ENCODE data around the gene FBXO41.

The FBXO41 gene

DNA sequence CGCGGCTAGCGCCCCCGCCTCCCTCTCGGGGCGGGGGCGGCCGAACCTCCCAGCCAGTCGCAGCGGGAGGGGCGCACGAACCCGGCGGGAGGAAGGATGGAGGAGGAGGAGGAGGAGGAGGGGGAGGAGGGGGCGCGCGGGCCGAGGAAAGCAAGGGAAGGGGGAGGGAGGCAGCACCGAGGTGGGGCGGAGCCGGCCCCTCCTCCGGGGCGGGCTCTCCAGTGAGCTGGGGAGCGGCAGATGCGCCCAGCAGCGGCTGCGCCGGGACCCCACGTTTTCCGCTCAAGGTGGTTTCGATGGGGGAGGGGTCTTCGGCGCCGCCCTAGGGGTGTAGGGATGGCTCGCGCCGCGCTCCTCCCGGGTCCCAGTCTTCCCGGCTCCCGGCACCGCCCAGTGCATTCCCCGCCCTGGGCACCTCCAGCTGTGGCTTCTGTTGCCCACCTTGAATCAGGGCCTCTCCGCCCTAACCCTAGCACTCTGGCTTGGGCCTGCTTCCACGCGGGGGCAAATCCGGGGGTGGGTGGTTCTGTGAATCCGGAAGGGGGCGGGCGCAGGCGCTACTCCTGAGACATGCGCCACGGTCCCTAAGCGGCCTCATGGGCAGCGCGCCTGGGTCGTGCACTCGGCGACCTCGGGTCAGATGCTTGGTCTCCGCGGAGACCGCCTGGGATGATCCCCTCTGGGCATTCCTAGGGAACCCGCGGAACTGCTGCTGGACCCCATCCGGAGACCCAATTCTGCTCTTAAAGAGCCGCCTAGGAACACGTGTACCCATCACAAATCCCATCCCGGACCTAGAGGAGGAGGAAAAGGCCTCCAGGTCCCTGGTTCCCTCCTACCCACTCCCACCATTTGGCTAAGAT lies at the start of gene FBXO41 (continued):
- TF ChIP-seq, protein P1, sequence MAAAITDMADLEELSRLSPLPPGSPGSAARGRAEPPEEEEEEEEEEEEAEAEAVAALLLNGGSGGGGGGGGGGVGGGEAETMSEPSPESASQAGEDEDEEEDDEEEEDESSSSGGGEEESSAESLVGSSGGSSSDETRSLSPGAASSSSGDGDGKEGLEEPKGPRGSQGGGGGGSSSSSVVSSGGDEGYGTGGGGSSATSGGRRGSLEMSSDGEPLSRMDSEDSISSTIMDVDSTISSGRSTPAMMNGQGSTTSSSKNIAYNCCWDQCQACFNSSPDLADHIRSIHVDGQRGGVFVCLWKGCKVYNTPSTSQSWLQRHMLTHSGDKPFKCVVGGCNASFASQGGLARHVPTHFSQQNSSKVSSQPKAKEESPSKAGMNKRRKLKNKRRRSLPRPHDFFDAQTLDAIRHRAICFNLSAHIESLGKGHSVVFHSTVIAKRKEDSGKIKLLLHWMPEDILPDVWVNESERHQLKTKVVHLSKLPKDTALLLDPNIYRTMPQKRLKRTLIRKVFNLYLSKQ (tag by site-specific recombination; IDR thresholded peaks at IDR 0.05; ENCODE audit: borderline replicate concordance), result no peak
- no peak for TF ChIP-seq GFI1B (tag by site-specific recombination; IDR thresholded peaks at IDR 0.05)
- TF ChIP-seq ZNF768 (tag by site-specific recombination; IDR thresholded peaks at IDR 0.05), result no peak
- TF ChIP-seq ZNF132 (tag by site-specific recombination; IDR thresholded peaks at IDR 0.05; ENCODE audit: borderline replicate concordance), result no peak
- TF ChIP-seq ZFHX2 (tag by site-specific recombination; conservative IDR thresholded peaks at IDR 0.05), result peak; percentile 90
- TF ChIP-seq, protein P2, sequence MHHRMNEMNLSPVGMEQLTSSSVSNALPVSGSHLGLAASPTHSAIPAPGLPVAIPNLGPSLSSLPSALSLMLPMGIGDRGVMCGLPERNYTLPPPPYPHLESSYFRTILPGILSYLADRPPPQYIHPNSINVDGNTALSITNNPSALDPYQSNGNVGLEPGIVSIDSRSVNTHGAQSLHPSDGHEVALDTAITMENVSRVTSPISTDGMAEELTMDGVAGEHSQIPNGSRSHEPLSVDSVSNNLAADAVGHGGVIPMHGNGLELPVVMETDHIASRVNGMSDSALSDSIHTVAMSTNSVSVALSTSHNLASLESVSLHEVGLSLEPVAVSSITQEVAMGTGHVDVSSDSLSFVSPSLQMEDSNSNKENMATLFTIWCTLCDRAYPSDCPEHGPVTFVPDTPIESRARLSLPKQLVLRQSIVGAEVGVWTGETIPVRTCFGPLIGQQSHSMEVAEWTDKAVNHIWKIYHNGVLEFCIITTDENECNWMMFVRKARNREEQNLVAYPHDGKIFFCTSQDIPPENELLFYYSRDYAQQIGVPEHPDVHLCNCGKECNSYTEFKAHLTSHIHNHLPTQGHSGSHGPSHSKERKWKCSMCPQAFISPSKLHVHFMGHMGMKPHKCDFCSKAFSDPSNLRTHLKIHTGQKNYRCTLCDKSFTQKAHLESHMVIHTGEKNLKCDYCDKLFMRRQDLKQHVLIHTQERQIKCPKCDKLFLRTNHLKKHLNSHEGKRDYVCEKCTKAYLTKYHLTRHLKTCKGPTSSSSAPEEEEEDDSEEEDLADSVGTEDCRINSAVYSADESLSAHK (tag by site-specific recombination; IDR thresholded peaks at IDR 0.05), result no peak
- TF ChIP-seq ZNF76 (tag by site-specific recombination; IDR thresholded peaks at IDR 0.05; ENCODE audit: borderline replicate concordance, low read depth), result peak; percentile 36; the same call in 1 of the 2 replicates
- TF ChIP-seq KLF9 (tag by site-specific recombination; IDR thresholded peaks at IDR 0.05; ENCODE audit: low read depth), result no peak; the same call in 1 of the 2 replicates
- TF ChIP-seq ZNF791 (tag by site-specific recombination; IDR thresholded peaks at IDR 0.05), result no peak
- peak; percentile 75 for TF ChIP-seq ZIC2 (tag by site-specific recombination; IDR thresholded peaks at IDR 0.05)
- TF ChIP-seq, protein P3, sequence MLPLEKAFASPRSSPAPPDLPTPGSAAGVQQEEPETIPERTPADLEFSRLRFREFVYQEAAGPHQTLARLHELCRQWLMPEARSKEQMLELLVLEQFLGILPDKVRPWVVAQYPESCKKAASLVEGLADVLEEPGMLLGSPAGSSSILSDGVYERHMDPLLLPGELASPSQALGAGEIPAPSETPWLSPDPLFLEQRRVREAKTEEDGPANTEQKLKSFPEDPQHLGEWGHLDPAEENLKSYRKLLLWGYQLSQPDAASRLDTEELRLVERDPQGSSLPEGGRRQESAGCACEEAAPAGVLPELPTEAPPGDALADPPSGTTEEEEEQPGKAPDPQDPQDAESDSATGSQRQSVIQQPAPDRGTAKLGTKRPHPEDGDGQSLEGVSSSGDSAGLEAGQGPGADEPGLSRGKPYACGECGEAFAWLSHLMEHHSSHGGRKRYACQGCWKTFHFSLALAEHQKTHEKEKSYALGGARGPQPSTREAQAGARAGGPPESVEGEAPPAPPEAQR (tag by site-specific recombination; IDR thresholded peaks at IDR 0.05), result no peak
- no peak for TF ChIP-seq SP7 (tag by site-specific recombination; IDR thresholded peaks at IDR 0.05)
- no peak for TF ChIP-seq ZNF747 (tag by site-specific recombination; IDR thresholded peaks at IDR 0.05)
- no peak for TF ChIP-seq ZNF274 (IDR thresholded peaks at IDR 0.05; ENCODE audit: low read length)
- TF ChIP-seq ZNF274 (tag by site-specific recombination; IDR thresholded peaks at IDR 0.05; ENCODE audit: borderline replicate concordance), result no peak
- TF ChIP-seq, protein P4, sequence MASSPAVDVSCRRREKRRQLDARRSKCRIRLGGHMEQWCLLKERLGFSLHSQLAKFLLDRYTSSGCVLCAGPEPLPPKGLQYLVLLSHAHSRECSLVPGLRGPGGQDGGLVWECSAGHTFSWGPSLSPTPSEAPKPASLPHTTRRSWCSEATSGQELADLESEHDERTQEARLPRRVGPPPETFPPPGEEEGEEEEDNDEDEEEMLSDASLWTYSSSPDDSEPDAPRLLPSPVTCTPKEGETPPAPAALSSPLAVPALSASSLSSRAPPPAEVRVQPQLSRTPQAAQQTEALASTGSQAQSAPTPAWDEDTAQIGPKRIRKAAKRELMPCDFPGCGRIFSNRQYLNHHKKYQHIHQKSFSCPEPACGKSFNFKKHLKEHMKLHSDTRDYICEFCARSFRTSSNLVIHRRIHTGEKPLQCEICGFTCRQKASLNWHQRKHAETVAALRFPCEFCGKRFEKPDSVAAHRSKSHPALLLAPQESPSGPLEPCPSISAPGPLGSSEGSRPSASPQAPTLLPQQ (tag by site-specific recombination; IDR thresholded peaks at IDR 0.05), result no peak
- TF ChIP-seq KLF8 (tag by site-specific recombination; IDR thresholded peaks at IDR 0.05), result no peak
- TF ChIP-seq RBAK (tag by site-specific recombination; IDR thresholded peaks at IDR 0.05), result no peak
- TF ChIP-seq SP3 (tag by site-specific recombination; IDR thresholded peaks at IDR 0.05), result peak; percentile 87
- no peak for TF ChIP-seq ZNF138 (tag by site-specific recombination; IDR thresholded peaks at IDR 0.05; ENCODE audit: borderline replicate concordance)
- TF ChIP-seq ZNF660 (tag by site-specific recombination; IDR thresholded peaks at IDR 0.05), result no peak
- TF ChIP-seq, protein P5, sequence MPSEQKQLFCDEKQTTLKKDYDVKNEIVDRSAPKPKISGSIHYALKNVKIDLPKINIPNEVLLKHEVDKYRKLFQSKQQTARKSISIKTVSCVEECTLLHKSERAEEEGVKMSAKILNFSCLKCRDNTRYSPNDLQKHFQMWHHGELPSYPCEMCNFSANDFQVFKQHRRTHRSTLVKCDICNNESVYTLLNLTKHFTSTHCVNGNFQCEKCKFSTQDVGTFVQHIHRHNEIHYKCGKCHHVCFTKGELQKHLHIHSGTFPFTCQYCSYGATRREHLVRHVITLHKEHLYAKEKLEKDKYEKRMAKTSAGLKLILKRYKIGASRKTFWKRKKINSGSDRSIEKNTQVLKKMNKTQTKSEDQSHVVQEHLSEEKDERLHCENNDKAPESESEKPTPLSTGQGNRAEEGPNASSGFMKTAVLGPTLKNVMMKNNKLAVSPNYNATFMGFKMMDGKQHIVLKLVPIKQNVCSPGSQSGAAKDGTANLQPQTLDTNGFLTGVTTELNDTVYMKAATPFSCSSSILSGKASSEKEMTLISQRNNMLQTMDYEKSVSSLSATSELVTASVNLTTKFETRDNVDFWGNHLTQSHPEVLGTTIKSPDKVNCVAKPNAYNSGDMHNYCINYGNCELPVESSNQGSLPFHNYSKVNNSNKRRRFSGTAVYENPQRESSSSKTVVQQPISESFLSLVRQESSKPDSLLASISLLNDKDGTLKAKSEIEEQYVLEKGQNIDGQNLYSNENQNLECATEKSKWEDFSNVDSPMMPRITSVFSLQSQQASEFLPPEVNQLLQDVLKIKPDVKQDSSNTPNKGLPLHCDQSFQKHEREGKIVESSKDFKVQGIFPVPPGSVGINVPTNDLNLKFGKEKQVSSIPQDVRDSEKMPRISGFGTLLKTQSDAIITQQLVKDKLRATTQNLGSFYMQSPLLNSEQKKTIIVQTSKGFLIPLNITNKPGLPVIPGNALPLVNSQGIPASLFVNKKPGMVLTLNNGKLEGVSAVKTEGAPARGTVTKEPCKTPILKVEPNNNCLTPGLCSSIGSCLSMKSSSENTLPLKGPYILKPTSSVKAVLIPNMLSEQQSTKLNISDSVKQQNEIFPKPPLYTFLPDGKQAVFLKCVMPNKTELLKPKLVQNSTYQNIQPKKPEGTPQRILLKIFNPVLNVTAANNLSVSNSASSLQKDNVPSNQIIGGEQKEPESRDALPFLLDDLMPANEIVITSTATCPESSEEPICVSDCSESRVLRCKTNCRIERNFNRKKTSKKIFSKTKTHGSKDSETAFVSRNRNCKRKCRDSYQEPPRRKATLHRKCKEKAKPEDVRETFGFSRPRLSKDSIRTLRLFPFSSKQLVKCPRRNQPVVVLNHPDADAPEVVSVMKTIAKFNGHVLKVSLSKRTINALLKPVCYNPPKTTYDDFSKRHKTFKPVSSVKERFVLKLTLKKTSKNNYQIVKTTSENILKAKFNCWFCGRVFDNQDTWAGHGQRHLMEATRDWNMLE (tag by site-specific recombination; conservative IDR thresholded peaks at IDR 0.05; ENCODE audit: low read depth), result no peak
- peak; percentile 75 for TF ChIP-seq GLIS1 (tag by site-specific recombination; IDR thresholded peaks at IDR 0.05)

All from HEK293 (cell line).